ENCODE results near the gene SAA1. TPM values are rescaled to one million over a fixed set of nuclear protein-coding genes. Genes with fewer than 3 reads are reported as not detected.
"Not testable (repeated sequence)": the region's sequence is repeated elsewhere in the genome, so short reads cannot be mapped to it uniquely, and the experiment has no call there.

SAA1 gene
- total RNA-seq, 2 donors from 2014 or later, result 209 to 324 TPM

DNA sequence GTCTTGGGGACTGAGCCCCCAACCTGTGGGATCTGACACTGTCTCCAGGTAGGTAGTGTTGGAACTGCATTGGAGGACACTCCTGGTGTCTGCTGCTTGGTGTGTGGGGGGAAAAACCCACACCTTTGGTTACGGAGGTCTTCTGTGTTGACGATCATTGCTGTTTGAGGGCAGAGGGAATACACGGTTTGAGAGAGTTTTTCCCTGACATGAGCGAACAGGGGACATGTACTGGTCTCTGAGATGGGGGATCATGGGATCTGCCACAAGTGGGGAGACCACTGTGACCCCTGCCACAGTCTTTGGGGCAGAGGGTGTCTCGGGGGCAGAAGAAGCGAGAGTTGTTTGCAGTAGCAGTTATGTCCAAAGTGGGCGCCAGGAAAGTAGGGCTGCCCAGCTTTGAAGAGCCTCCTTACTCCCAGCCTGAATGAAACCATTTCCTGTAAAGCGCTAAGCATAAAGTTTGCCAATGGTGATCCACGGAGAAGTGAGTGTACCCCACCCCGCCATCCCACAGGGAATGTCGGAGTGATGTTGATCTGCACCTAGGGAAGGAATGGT, 12.2 kb upstream of the SAA1 start:
- intact Hi-C loops (cut with DNase I), result loop anchor here in 1 of 2 donors (5.0 kb wide), 1 partner anchor 992 kb away; no protein-coding TSS in a partner anchor
- no peak for DNase-seq (ENCODE audit: low spot score)

DNA sequence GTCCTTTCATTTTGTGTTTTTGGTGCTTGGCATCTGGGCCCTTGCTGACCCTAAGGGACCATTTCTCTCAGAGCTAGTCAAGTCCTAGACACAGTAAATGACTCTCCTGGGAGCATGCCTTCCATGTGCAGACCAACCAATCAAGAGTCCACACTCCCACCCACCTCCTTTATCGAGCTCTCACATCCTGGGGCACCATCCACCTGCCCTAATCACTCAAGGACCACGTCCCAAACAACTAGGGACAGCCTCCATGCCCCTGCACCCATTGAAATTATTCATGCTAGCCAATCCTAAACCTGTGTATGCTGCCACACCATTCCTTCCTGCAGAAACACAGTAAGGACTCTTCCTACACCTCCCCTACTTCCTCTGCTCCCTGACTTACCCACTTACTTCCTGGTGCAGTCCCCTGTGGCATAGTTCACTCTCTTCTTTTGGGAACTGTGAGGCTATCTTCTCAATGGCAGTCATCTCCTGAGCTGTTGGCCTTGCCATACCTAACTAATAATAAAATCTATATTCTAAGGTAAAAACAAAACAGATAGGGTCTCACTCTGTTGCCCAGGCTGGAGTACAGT, 11.2 kb upstream of the SAA1 start:
- DNase-seq (ENCODE audit: low spot score), result no peak
- intact Hi-C loops (cut with DNase I), result loop anchor here in 1 of 2 donors (5.0 kb wide), 1 partner anchor 993 kb away; no protein-coding TSS in a partner anchor

GRCh38 chr11:18259259-18259658, 6.8 kb upstream of the SAA1 start:
- intact Hi-C loops (cut with DNase I), result no loop called here
- no peak for DNase-seq (ENCODE audit: low spot score)

- DNase-seq (ENCODE audit: low spot score), result no peak
- intact Hi-C loops (cut with DNase I), result no loop called here
Observed at GRCh38 chr11:18261721-18262120, 4.3 kb upstream of the SAA1 start.

DNA sequence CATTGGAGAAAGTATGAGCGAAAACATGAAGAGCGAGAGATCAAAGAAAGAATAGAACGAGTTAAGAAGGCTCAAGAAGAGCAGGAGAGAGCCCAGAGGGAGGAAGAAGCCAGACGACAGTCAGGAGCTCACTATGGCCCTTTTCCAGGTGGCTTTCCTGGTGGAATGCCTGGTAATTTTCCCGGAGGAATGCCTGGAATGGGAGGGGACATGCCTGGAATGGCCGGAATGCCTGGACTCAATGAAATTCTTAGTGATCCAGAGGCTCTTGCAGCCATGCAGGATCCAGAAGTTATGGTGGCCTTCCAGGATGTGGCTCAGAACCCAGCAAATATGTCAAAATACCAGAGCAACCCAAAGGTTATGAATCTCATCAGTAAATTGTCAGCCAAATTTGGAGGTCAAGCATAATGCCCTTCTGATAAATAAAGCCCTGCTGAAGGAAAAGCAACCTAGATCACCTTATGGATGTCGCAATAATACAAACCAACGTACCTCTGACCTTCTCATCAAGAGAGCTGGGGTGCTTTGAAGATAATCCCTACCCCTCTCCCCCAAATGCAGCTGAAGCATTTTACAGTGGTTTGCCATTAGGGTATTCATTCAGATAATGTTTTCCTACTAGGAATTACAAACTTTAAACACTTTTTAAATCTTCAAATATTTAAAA, 3.2 kb upstream of the SAA1 start:
- intact Hi-C loops (cut with DNase I); DNase-seq (ENCODE audit: low spot score): not testable (repeated sequence)

GRCh38 chr11:18264035-18264434, 2.0 kb upstream of the SAA1 start:
- DNase-seq (ENCODE audit: low spot score), result no peak
- intact Hi-C loops (cut with DNase I), result no loop called here

DNA sequence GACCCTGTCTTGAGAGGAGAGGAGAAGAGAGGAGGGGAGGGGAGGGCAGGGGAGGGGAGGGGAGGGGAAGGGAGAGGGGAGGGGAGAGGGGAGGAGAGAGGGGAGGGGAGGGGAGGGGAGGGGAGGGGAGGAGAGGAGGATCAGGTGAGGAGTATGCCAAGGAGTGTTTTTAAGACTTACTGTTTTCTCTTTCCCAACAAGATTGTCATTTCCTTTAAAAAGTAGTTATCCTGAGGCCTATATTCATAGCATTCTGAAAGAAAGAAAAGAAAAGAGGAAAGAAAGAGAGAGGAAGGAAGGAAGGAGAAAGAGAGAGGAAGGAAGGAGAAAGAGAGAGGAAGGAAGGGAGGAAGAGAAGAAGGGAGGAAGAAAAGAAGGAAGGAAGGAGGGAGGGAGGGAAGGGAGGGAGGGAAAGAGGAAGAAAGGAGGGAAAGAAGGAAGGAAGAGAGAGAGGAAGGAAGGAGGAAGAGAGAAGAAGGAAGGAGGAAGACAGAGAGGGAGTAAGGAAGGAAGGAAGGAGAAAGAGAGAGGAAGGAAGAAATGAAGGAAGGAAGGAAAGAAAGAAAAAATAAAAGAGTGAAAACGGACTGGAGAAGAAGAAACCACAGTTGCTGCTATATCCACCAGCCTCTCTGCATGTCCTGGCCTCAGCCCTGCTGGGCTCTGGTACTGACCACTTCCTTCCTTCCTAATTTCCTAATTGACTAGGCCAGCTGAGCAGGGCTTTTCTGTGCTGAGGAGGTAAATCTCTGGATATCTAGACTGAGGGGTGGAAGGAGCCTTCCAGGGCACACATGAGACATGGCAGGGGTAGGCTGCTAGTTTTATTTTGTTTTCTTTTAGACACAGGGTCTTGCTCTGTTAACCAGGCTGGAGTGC, 1.1 kb upstream of the SAA1 start:
- DNase-seq (ENCODE audit: low spot score), result no peak
- intact Hi-C loops (cut with DNase I), result no loop called here

DNA sequence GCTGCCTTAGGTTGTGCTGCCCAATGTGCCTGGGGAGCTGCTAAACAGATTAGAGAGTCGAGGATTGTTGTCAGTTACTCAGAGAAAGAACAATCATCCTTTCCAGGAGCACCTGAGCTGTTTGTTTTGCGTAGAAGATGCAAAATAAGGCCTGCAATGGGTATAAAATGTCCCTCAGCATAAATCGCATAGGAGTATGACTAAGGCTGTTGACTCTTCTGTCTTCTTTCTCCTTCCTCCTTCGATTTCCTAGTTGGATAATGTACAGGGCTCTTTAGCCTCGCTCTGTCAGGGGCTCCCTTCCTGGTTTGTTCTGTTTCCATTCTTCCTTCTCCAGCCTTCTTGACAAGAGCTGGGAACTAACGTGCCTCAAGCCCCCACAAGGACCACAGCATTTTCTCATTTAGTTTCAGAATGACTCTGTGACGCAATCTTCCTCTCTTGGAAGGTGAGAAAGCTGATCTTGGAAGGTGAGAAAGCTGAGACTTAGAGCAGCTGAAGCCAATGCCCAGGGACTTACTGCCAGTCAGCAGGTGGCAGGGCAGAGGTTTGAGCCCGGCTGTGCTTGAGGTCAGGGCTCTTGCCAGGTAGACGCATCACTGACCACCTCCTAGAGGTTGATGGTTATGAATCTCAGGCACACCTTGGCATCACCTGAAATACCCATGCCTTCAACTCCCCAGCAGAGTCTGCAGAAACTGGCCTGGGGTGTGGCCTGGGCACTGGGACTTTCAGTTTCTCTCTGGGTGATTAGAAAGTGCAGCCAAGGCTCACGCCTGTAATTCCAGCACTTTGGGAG, 1.5 kb downstream of the SAA1 start:
- intact Hi-C loops (cut with DNase I); DNase-seq (ENCODE audit: low spot score): not testable (repeated sequence)

DNA sequence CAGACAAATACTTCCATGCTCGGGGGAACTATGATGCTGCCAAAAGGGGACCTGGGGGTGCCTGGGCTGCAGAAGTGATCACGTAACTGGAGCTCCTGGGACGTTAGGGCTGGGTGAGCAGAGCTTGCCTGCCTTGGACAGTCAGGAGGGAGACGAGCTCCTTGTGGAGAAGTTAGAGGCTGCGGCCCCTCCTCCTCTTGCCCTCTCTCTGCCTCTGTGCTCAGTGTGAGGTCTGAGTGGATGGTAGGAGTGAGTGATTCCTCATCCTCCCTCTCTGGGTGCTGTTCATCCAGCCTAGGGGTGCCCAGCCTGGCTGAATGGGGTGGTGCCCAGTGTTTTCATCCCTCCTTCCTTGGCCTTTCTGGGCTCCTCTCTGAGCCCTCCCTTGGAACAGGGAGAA, 3.2 kb downstream of the SAA1 start:
- DNase-seq (ENCODE audit: low spot score); intact Hi-C loops (cut with DNase I): not testable (repeated sequence)

GRCh38 chr11:18270102-18270501, 4.0 kb downstream of the SAA1 start:
- intact Hi-C loops (cut with DNase I), result no loop called here

GRCh38 chr11:18271206-18271605, 5.1 kb downstream of the SAA1 start:
- intact Hi-C loops (cut with DNase I), result no loop called here
- no peak for DNase-seq (ENCODE audit: low spot score)

More at GRCh38 chr11:18270102-18270501, 4.0 kb downstream of the SAA1 start:
- no peak for DNase-seq (ENCODE audit: low spot score)

- intact Hi-C loops (cut with DNase I), result no loop called here
- no peak for DNase-seq (ENCODE audit: low spot score)
Observed at GRCh38 chr11:18277565-18278271, 11.7 kb downstream of the SAA1 start.

GRCh38 chr11:18280438-18281045, 14.5 kb downstream of the SAA1 start:
- intact Hi-C loops (cut with DNase I), result no loop called here
- no peak for DNase-seq (ENCODE audit: low spot score)

DNA sequence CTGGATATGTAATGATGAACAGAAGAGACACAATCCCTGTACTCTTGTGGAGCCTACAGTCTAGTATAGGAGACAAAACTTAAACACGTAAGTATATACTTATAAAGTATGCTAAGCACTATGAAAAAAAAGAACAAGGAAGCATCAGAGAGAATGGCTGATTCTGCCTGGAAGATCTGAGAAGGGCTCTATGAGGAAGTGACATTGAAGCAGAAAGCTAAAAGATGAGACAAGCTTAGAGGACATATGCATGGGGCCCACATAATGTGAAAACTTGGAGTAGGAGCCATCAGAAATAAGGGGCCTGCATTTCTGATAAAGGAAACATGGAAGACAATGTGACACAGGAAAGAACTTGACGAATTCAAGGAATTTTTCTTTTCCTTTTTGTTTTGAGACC, 16.6 kb downstream of the SAA1 start:
- intact Hi-C loops (cut with DNase I), result no loop called here
- DNase-seq (ENCODE audit: low spot score), result no peak

DNA sequence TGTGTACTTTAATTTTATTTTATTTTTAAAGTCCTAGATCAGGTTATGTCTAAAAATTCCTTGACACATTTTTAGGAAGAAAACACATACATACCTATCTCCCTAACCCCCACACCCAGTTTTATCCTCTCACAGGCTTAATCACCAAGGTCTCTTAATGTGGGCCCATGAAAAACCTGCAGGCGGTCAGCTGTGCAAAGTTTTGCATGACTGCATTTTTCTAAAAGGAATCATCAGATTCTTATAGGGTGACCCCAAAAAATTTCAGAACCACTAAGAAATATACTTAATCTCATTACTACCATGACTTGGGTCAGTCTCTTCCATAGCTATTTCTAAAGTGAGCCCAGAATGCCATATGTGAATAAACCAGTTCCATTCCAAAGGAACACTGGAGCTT, 19.8 kb downstream of the SAA1 start:
- intact Hi-C loops (cut with DNase I), result no loop called here

DNA sequence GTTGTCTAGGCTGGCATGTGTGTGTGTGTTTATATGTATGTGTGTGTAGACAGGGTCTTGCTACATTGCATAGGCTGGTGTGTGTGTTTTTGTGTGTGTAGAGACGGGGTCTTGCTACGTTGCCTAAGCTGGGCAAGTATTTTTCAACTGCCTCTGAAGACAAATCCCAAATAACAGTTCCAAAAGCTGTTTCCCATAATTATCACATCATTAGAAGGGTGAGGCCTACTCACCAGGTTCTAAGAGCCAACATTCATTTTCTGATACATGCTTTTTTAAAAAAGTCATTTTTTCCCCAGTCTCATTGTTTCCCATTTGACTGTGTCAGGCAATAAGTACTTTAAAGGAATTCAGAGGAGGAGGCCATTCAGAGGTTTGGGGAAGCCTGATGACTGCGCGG, 22.8 kb downstream of the SAA1 start:
- intact Hi-C loops (cut with DNase I), result no loop called here
- no peak for DNase-seq (ENCODE audit: low spot score)

More for the DNA sequence above, 19.8 kb downstream of the SAA1 start:
- DNase-seq (ENCODE audit: low spot score), result no peak

DNA sequence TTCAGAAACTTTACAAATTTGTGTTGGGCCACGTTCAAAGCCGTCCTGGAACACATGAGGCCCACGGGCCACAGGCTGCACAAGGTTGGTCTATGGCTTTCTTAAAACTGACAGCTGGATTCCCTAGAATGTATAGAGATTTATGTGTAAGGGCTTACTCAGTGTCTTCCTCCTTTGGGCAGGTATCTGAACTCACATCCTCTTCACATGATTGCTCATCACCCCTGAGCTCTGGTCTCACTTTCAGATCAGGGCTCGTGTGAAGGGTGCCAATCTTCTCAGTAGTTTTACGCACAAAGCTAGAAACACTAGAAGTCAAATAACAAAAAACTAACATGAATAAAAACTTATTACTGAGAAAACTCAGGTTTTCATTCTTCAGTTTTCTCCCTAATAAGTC, 28.8 kb downstream of the SAA1 start:
- intact Hi-C loops (cut with DNase I), result no loop called here
- no peak for DNase-seq (ENCODE audit: low spot score)

- intact Hi-C loops (cut with DNase I), result no loop called here
Observed at GRCh38 chr11:18295316-18295715, 29.3 kb downstream of the SAA1 start.

More at GRCh38 chr11:18295316-18295715, 29.3 kb downstream of the SAA1 start:
- DNase-seq (ENCODE audit: low spot score), result no peak

Measured in posterior vena cava (tissue), 2 donors.